ENCODE measurements around the gene SYNE2. TPM values are rescaled to one million over a fixed set of nuclear protein-coding genes. Genes with fewer than 3 reads are reported as not detected.
A peak's percentile ranks its signal among the peaks of the same experiment; 100 is the strongest.

Gene SYNE2
- total RNA-seq, 2 donors from 2014 or later = 104 to 390 TPM

DNA sequence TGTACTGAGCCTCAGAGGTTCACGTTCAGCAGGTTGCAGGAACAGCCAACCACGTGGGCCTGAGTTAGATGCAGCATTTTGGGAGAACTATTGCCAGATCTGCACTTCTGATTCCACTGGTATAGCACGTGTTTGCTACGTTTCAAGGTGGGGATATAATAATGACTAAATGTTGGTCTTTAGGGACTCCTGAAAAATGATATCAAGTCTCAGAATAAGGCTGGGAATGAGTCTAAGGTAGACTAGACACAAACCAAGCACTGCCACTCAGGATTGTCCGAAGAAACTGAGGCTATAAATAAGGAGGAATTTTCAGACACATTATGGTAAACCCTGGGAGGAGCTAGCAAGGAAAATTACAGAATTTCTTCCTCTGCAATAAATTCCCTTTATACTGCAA is 343.3 kb downstream of the SYNE2 start:
- no peaks in the 10 kb centered on the region for H3K9me3 ChIP-seq
- no peak for DNase-seq (ENCODE audit: low spot score)
- no peak overlapping the region for H3K27ac ChIP-seq
- H3K4me3 ChIP-seq = no peak overlapping the region
- H3K36me3 ChIP-seq = no peaks in the 10 kb centered on the region
- intact Hi-C loops (cut with DNase I) = no loop called here
- no peaks in the 10 kb centered on the region for H3K4me1 ChIP-seq (replicated peaks)
- TF ChIP-seq POLR2AphosphoS5 (IDR thresholded peaks at IDR 0.05) (no peak), CTCF (IDR thresholded peaks at IDR 0.05) (no peak), POLR2A (IDR thresholded peaks at IDR 0.05) (no peak)
- 67% methylated on average over 5 of the region's 5 CpGs for WGBS
- no peaks in the 10 kb centered on the region for H3K27me3 ChIP-seq (replicated peaks; ENCODE audit: insufficient read depth)

DNA sequence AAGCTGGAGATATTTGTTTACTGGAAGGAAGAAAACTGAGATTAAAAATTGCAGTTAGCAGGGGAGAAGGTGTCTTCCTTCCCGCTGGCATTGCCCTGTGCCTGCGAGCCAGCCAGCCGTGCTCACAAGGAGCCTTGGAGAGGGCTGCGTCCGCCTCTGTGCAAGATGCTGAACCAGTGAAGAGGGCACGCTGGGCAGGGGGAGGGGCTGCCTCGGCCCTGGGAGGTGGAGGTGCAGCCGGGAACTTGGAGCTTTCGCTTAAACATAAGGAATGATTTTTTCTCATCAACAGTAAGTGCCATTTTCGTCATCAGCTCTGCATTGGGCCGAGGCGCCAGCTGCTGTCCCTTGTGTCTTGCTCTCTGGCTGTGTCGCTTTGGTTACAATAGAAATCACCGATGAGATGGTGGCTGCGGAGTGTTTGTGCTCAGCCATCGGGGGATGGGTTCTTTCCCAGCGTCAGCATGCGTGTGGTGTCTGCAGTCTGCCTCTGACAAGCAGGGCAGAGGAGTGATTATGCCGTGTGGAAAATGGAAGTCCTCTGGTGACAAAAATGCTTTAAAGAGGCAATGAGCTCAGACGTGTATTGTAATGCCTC is 344.1 kb downstream of the SYNE2 start:
- Histone ChIP-seq H3K4me1 (replicated peaks) (no peaks in the 10 kb centered on the region), H3K27ac (peak overlapping the region in 1 of 2 donors; percentile 30), H3K9me3 (no peaks in the 10 kb centered on the region), H3K4me3 (peak overlapping the region in 1 of 2 donors; percentile 15), H3K36me3 (no peaks in the 10 kb centered on the region), H3K27me3 (replicated peaks; ENCODE audit: insufficient read depth) (no peaks in the 10 kb centered on the region)
- no peak for DNase-seq (ENCODE audit: low spot score)
- intact Hi-C loops (cut with DNase I) = no loop called here
- TF ChIP-seq CTCF (IDR thresholded peaks at IDR 0.05) = no peak
- no peak for TF ChIP-seq POLR2A (IDR thresholded peaks at IDR 0.05)
- TF ChIP-seq POLR2AphosphoS5 (IDR thresholded peaks at IDR 0.05) = no peak
- WGBS = 19% methylated on average over 20 of the region's 20 CpGs

DNA sequence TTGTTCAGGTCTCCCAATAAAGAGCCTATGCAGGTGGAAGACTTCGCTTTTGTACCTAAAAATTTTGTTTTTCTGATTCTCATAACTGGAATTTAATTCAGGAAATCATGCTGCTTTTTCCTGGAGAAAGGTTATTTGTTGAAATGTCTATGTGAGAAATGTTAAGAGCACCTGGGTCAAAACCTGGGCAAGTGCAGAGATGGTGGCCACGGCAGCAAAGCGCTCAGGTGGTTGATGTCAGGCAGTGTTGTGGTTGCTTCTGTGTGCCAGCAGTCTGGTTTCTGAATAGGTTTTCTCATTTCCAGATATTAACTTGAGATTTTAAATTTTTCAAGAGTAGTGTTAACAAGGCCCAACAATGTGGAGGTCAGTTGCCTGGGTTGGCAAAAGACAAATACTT is 345.2 kb downstream of the SYNE2 start:
- TF ChIP-seq POLR2A (IDR thresholded peaks at IDR 0.05) (no peak), CTCF (IDR thresholded peaks at IDR 0.05) (no peak), POLR2AphosphoS5 (IDR thresholded peaks at IDR 0.05) (no peak)
- 76% methylated on average over 3 of the region's 3 CpGs for WGBS
- no peaks in the 10 kb centered on the region for H3K36me3 ChIP-seq
- H3K4me3 ChIP-seq = no peak overlapping the region
- no peaks in the 10 kb centered on the region for H3K9me3 ChIP-seq
- H3K27me3 ChIP-seq (replicated peaks; ENCODE audit: insufficient read depth) = no peaks in the 10 kb centered on the region
- no peaks in the 10 kb centered on the region for H3K4me1 ChIP-seq (replicated peaks)
- no peak overlapping the region for H3K27ac ChIP-seq
- DNase-seq (ENCODE audit: low spot score) = no peak
- intact Hi-C loops (cut with DNase I) = no loop called here

GRCh38 chr14:64198486-64198885 is 345.7 kb downstream of the SYNE2 start:
- DNase-seq (ENCODE audit: low spot score) = no peak
- no peaks in the 10 kb centered on the region for H3K36me3 ChIP-seq
- H3K4me1 ChIP-seq (replicated peaks) = no peaks in the 10 kb centered on the region
- WGBS = 83% methylated on average over 3 of the region's 3 CpGs
- no peaks in the 10 kb centered on the region for H3K27me3 ChIP-seq (replicated peaks; ENCODE audit: insufficient read depth)
- no peaks in the 10 kb centered on the region for H3K9me3 ChIP-seq
- no peak overlapping the region for H3K27ac ChIP-seq
- H3K4me3 ChIP-seq = no peak overlapping the region
- TF ChIP-seq POLR2AphosphoS5 (IDR thresholded peaks at IDR 0.05) = no peak
- no peak for TF ChIP-seq CTCF (IDR thresholded peaks at IDR 0.05)
- TF ChIP-seq POLR2A (IDR thresholded peaks at IDR 0.05) = no peak
- intact Hi-C loops (cut with DNase I) = no loop called here

DNA sequence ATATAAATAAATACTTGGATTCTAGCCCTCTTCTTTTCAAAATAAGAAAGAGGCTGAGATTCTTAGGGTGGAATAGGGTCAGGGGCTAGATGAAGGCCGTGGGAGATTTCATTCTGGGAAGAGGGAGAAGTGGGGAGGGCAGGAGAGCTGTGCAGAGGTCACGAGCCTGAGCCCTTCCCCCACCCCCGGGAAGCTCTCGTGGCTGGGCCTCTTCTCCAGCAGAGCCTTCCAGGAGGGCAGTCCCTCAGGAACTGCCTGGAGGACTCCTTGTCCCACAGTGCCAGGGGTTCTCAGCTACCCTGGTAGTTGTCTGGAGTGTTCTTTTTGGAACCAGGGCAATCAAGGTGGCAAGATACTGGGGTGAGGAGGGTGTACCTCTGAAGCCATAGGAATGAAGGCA is 347.4 kb downstream of the SYNE2 start:
- H3K4me3 ChIP-seq = no peak overlapping the region
- no peak for TF ChIP-seq POLR2AphosphoS5 (IDR thresholded peaks at IDR 0.05)
- TF ChIP-seq CTCF (IDR thresholded peaks at IDR 0.05) = no peak
- TF ChIP-seq POLR2A (IDR thresholded peaks at IDR 0.05) = no peak
- H3K9me3 ChIP-seq = no peaks in the 10 kb centered on the region
- DNase-seq (ENCODE audit: low spot score) = no peak
- no peaks in the 10 kb centered on the region for H3K4me1 ChIP-seq (replicated peaks)
- intact Hi-C loops (cut with DNase I) = no loop called here
- no peak overlapping the region for H3K27ac ChIP-seq
- 56% methylated on average over 4 of the region's 4 CpGs for WGBS
- H3K36me3 ChIP-seq = no peaks in the 10 kb centered on the region
- no peaks in the 10 kb centered on the region for H3K27me3 ChIP-seq (replicated peaks; ENCODE audit: insufficient read depth)

Data from prostate gland (tissue), 2 donors.